Liver (tissue), 9 donors: ENCODE measurements around the gene TAP1. TPM values are rescaled to one million over a fixed set of nuclear protein-coding genes. Genes with fewer than 3 reads are reported as not detected.

Source experiments
- DNase-seq: peaks from one replicate; pipeline ENCODE4 v3.0.0-alpha.2; 2017; ENCODE audit warnings: low spot score
- H3K27ac ChIP-seq, 2 donors: one replicate each; pipeline ENCODE4 v1.7.0; 2013; ENCODE audit warnings: inconsistent platforms in 2 of 2, low read length in 2 of 2, control low read depth in 1 of 2, low read depth in 1 of 2, mild to moderate bottlenecking in 1 of 2
- H3K27me3 ChIP-seq, 4 donors: one replicate each; pipeline versions ENCODE4 v1.6.1 to v1.7.0; 2013; ENCODE audit warnings: low read length in 3 of 4, inconsistent platforms in 1 of 4, mild to moderate bottlenecking in 1 of 4, moderate library complexity in 1 of 4; ENCODE audit not compliant: control insufficient read depth in 4 of 4, insufficient read depth in 4 of 4
- H3K36me3 ChIP-seq, 4 donors: one replicate each; pipeline versions ENCODE4 v1.6.1 to v1.7.0; 2013; ENCODE audit warnings: low read length in 3 of 4, mild to moderate bottlenecking in 3 of 4, low read depth in 1 of 4, moderate library complexity in 1 of 4; ENCODE audit not compliant: control insufficient read depth in 4 of 4, insufficient read depth in 3 of 4
- H3K4me1 ChIP-seq, 4 donors: one replicate each; pipeline versions ENCODE4 v1.6.1 to v1.7.0; 2013; ENCODE audit warnings: low read length in 3 of 4, mild to moderate bottlenecking in 3 of 4, moderate library complexity in 1 of 4; ENCODE audit not compliant: control insufficient read depth in 4 of 4, insufficient read depth in 4 of 4
- H3K4me3 ChIP-seq, 3 donors: one replicate each; pipeline versions ENCODE4 v1.6.1 to v1.7.0; 2013; ENCODE audit warnings: low read length in 3 of 3, control low read depth in 1 of 3, low read depth in 1 of 3, mild to moderate bottlenecking in 1 of 3
- H3K9ac ChIP-seq, 2 donors: one replicate each; pipeline ENCODE4 v1.7.0; 2013; ENCODE audit warnings: low read length in 2 of 2, mild to moderate bottlenecking in 2 of 2, moderate library complexity in 2 of 2, control low read depth in 1 of 2, low read depth in 1 of 2
- H3K9me3 ChIP-seq, 4 donors: one replicate each; pipeline versions ENCODE4 v1.6.1 to v1.7.0; 2013; ENCODE audit warnings: low read length in 3 of 4; ENCODE audit not compliant: control insufficient read depth in 4 of 4
- CTCF ChIP-seq: fragments of 150-350 bp; IDR thresholded peaks from 2 replicates; pipeline ENCODE4 v1.5.1; 2017; ENCODE audit warnings: improper control_type of control experiment, low read depth, low read length; ENCODE audit not compliant: missing input control
- FOXA1 ChIP-seq: IDR thresholded peaks from 2 replicates; pipeline ENCODE4 v1.6.1; 2016; ENCODE audit warnings: antibody characterized with exemption
- FOXA2 ChIP-seq: IDR thresholded peaks from 2 replicates; pipeline ENCODE4 v1.6.1; 2016; ENCODE audit warnings: antibody characterized with exemption
- GABPA ChIP-seq, 2 donors: IDR thresholded peaks in 1 of 2; conservative IDR thresholded peaks in 1 of 2; 2 replicates each; pipeline ENCODE4 v1.6.1; 2016; ENCODE audit warnings: antibody characterized with exemption in 2 of 2, mild to moderate bottlenecking in 1 of 2, moderate library complexity in 1 of 2
- HNF4A ChIP-seq, 2 donors: conservative IDR thresholded peaks; 2 replicates each; pipeline ENCODE4 v1.6.1; 2016; ENCODE audit warnings: antibody characterized with exemption in 2 of 2, mild to moderate bottlenecking in 2 of 2
- HNF4G ChIP-seq: IDR thresholded peaks from 2 replicates; pipeline ENCODE4 v1.6.1; 2016; ENCODE audit warnings: antibody characterized with exemption
- JUND ChIP-seq, 2 donors: IDR thresholded peaks; 2 replicates each; pipeline ENCODE4 v1.6.1; 2016; ENCODE audit warnings: antibody characterized with exemption in 2 of 2
- NR2F2 ChIP-seq: IDR thresholded peaks from 2 replicates; pipeline ENCODE4 v1.6.1; 2016; ENCODE audit warnings: antibody characterized with exemption
- RAD21 ChIP-seq, 2 donors: IDR thresholded peaks; 2 replicates each; pipeline ENCODE4 v1.6.1; 2016; ENCODE audit warnings: antibody characterized with exemption in 2 of 2, mild to moderate bottlenecking in 2 of 2
- REST ChIP-seq: IDR thresholded peaks from 2 replicates; pipeline ENCODE4 v1.6.1; 2016; ENCODE audit warnings: antibody characterized with exemption, mild to moderate bottlenecking
- RXRA ChIP-seq, 2 donors: IDR thresholded peaks; 2 replicates each; pipeline ENCODE4 v1.6.1; 2017 to 2018; ENCODE audit warnings: antibody characterized with exemption in 2 of 2, mild to moderate bottlenecking in 1 of 2
- TAF1 ChIP-seq: conservative IDR thresholded peaks from 2 replicates; pipeline ENCODE4 v1.6.1; 2016; ENCODE audit warnings: antibody characterized with exemption, mild to moderate bottlenecking
- YY1 ChIP-seq: IDR thresholded peaks from 2 replicates; pipeline ENCODE4 v1.6.1; 2016; ENCODE audit warnings: antibody characterized with exemption, mild to moderate bottlenecking
- WGBS: extraction: QIAGEN DNeasy Blood & Tissue Kit; methylation state at CpG from one replicate; pipeline ENCODE4 v1.1.7; 2013; 5-methylcytosine and 5-hydroxymethylcytosine counted together
- polyA plus RNA-seq, 2 donors: library from polyadenylated mRNA; stranded (reverse) in 1 of 2; unstranded in 1 of 2; fragments of 200-250 nt in 1 of 2; fragments of >200 nt in 1 of 2; fragmentation: Nextera tagmentation in 1 of 2; extraction: Ambion mirVana in 1 of 2; gene quantifications; one replicate each; pipeline versions ENCODE4 v1.2.1 to v1.2.3, GENCODE V29; 2013 to 2015
- total RNA-seq, 2 donors: library from RNA; depleted of rRNA; stranded (reverse); fragments of >200 nt; gene quantifications; one replicate each; pipeline ENCODE4 v1.2.3, GENCODE V29; 2014
- TF ChIP-seq, protein P1 (sequence below): IDR thresholded peaks from 2 replicates; pipeline ENCODE4 v1.6.1; 2016; ENCODE audit warnings: antibody characterized with exemption
- TF ChIP-seq, protein P2 (sequence below): IDR thresholded peaks from 2 replicates; pipeline ENCODE4 v1.6.1; 2016; ENCODE audit warnings: antibody characterized with exemption
- TF ChIP-seq, protein P3 (sequence below): IDR thresholded peaks from 2 replicates; pipeline ENCODE4 v1.6.1; 2016; ENCODE audit warnings: antibody characterized with exemption
- donor health status: healthy.
- donor health status: healthy.
- donor health status: healthy.
- donor health status: healthy.
- donor health status: healthy.

The TAP1 gene
- total and polyA plus RNA-seq, 4 donors = 9.8 to 18.2 (median 12.3) TPM

DNA sequence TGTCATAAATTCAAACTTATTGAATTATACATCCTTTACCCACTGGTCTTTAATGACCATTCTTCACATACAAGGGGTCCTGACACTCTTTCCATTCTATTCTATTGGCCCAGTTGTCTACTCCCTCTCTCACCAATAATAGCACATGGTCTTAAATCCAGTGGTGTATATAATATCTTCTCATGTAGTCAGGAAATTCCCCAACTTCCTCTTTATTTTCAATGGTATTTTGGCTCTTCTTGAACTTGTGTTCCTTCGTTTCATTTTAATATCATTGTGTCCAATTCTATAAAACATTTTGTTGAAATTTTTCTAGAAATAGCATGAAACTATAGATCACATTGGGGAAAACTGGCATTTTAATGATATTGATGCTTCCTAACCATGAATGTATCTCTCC lies 37.3 kb upstream of the TAP1 start:
- no peaks in the 10 kb centered on the region for H3K9me3 ChIP-seq
- no peak overlapping the region for H3K4me3 ChIP-seq
- no peak overlapping the region for H3K27ac ChIP-seq
- H3K36me3 ChIP-seq = no peaks in the 10 kb centered on the region
- no peak overlapping the region for H3K9ac ChIP-seq
- H3K27me3 ChIP-seq = no peaks in the 10 kb centered on the region
- 53% methylated on average over 1 of the region's 1 CpG for WGBS
- no peak for DNase-seq
- TF ChIP-seq, protein P1, sequence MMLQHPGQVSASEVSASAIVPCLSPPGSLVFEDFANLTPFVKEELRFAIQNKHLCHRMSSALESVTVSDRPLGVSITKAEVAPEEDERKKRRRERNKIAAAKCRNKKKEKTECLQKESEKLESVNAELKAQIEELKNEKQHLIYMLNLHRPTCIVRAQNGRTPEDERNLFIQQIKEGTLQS = no peak
- TF ChIP-seq TAF1 (no peak), JUND (IDR thresholded peaks at IDR 0.05) (no peak), YY1 (no peak), RXRA (IDR thresholded peaks at IDR 0.05) (no peak)
- H3K4me1 ChIP-seq = peaks cover 0 to 15% (median 12%) of the 10 kb centered on the region in 4 donors

- Histone ChIP-seq H3K9me3 (no peaks in the 10 kb centered on the region), H3K4me1 (peaks cover 0 to 6% (median 5%) of the 10 kb centered on the region in 4 donors), H3K36me3 (no peaks in the 10 kb centered on the region), H3K4me3 (no peak overlapping the region), H3K27me3 (no peaks in the 10 kb centered on the region), H3K9ac (no peak overlapping the region), H3K27ac (no peak overlapping the region)
- TF ChIP-seq JUND (IDR thresholded peaks at IDR 0.05) (no peak), NR2F2 (no peak), TAF1 (no peak), RAD21 (IDR thresholded peaks at IDR 0.05) (no peak), HNF4A (conservative IDR thresholded peaks at IDR 0.05) (no peak), YY1 (no peak), GABPA (IDR thresholded peaks at IDR 0.05 in 1 of 2, conservative IDR thresholded peaks at IDR 0.05 in 1 of 2) (no peak), HNF4G (no peak)
- TF ChIP-seq, protein P2, sequence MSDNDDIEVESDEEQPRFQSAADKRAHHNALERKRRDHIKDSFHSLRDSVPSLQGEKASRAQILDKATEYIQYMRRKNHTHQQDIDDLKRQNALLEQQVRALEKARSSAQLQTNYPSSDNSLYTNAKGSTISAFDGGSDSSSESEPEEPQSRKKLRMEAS = no peak
- TF ChIP-seq, protein P1 = no peak
- no peak for DNase-seq
- 37% methylated on average over 1 of the region's 1 CpG for WGBS
These were observed 36.0 kb upstream of the TAP1 start for GRCh38 chr6:32889533-32889932.

DNA sequence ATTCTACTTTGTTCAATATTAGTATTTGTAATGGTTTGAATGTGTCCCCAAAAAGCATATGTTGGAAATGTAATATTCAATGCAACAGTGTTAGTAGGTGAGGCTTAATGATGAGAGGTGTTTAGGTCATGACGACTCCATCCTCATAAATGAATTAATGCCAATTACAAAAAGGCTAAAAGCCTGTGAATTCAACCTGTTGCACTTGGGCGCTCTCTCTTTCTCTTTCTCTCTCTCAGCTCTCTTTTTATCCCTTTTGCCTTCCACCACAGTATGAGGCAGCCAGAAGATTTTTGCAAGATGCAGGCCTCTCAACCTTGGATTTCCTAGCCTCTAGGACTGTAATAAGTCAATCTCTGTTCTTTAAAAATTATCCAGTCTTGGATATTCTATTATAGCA lies 35.1 kb upstream of the TAP1 start:
- Histone ChIP-seq H3K4me3 (no peak overlapping the region), H3K9ac (no peak overlapping the region), H3K9me3 (no peaks in the 10 kb centered on the region), H3K27me3 (no peaks in the 10 kb centered on the region), H3K27ac (no peak overlapping the region), H3K36me3 (no peaks in the 10 kb centered on the region), H3K4me1 (peaks cover 0 to 2% (median under 1%) of the 10 kb centered on the region in 4 donors)
- WGBS = 77% methylated on average over 2 of the region's 2 CpGs
- TF ChIP-seq CTCF (no peak), JUND (IDR thresholded peaks at IDR 0.05) (no peak), GABPA (IDR thresholded peaks at IDR 0.05 in 1 of 2, conservative IDR thresholded peaks at IDR 0.05 in 1 of 2) (no peak), HNF4A (conservative IDR thresholded peaks at IDR 0.05) (no peak), REST (no peak), FOXA1 (no peak), YY1 (no peak), RXRA (IDR thresholded peaks at IDR 0.05) (no peak), TAF1 (no peak), FOXA2 (no peak), RAD21 (IDR thresholded peaks at IDR 0.05) (no peak)
- TF ChIP-seq, protein P2 = no peak
- TF ChIP-seq, protein P1 = no peak
- TF ChIP-seq, protein P3, sequence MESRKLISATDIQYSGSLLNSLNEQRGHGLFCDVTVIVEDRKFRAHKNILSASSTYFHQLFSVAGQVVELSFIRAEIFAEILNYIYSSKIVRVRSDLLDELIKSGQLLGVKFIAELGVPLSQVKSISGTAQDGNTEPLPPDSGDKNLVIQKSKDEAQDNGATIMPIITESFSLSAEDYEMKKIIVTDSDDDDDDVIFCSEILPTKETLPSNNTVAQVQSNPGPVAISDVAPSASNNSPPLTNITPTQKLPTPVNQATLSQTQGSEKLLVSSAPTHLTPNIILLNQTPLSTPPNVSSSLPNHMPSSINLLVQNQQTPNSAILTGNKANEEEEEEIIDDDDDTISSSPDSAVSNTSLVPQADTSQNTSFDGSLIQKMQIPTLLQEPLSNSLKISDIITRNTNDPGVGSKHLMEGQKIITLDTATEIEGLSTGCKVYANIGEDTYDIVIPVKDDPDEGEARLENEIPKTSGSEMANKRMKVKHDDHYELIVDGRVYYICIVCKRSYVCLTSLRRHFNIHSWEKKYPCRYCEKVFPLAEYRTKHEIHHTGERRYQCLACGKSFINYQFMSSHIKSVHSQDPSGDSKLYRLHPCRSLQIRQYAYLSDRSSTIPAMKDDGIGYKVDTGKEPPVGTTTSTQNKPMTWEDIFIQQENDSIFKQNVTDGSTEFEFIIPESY = no peak
- DNase-seq = no peak
